Measurements from ENCODE around the gene ACYP2.

DNA sequence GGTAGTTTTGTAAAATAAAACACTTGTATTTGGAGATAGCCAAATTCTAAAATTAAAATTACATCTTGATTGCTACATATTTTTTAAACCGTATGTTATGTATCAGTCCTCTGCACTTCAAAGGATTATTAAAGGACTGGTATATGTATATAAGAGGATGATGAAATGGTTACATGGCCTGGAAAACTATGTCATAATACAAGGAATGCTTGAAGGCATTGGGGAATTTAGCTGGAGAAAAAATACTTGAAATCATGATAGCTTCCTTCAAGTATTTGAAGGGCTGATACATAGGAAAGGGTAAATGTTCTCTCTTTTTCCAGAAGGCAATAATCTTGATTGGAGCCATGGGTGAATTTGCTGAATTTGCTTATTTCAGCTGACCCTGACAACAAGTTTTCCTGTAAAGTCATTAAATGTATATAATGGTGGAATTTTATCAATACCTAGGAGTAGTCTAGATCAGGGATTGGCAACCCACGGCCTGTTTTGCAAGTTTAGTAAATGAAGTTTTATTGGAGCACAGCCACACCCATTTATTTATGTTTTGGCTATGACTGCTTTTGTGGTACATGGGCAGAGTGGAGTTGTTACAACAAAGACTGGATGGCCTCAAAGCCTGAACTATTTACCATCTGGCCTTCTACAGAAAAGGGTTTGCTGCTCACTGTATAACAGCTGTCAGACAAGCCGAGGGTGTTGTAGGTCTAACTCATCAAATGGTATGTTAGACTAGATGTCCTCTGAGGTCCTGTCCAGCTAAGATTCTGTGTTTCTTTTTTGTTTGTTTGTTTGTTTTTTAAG is 34.4 kb downstream of the ACYP2 start:
- TF ChIP-seq, protein P1, sequence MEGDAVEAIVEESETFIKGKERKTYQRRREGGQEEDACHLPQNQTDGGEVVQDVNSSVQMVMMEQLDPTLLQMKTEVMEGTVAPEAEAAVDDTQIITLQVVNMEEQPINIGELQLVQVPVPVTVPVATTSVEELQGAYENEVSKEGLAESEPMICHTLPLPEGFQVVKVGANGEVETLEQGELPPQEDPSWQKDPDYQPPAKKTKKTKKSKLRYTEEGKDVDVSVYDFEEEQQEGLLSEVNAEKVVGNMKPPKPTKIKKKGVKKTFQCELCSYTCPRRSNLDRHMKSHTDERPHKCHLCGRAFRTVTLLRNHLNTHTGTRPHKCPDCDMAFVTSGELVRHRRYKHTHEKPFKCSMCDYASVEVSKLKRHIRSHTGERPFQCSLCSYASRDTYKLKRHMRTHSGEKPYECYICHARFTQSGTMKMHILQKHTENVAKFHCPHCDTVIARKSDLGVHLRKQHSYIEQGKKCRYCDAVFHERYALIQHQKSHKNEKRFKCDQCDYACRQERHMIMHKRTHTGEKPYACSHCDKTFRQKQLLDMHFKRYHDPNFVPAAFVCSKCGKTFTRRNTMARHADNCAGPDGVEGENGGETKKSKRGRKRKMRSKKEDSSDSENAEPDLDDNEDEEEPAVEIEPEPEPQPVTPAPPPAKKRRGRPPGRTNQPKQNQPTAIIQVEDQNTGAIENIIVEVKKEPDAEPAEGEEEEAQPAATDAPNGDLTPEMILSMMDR (IDR thresholded peaks at IDR 0.05) = no peak
- no peak for TF ChIP-seq EZH2 (IDR thresholded peaks at IDR 0.05; ENCODE audit: borderline replicate concordance, insufficient read depth, low read depth, low read length, poor library complexity, severe bottlenecking)
